BJ (cell line): ENCODE results near the gene SCAMP3. TPM values are rescaled to one million over a fixed set of nuclear protein-coding genes. Genes with fewer than 3 reads are reported as not detected.
A peak's percentile ranks its signal among the peaks of the same experiment; 100 is the strongest.

Source experiments
- CTCF ChIA-PET: fragments of 350-600 bp; formaldehyde crosslinking; extraction: SDS; loops from one replicate; lab custom pipeline; 2021; ENCODE audit warnings: antibody characterized with exemption, inconsistent platforms; lab: Yijun Ruan, JAX
- POLR2A ChIA-PET: fragments of 300-600 bp; sonication (Branson Sonifier 250); formaldehyde crosslinking; extraction: SDS; loops from one replicate; lab custom pipeline; 2021; ENCODE audit warnings: antibody characterized with exemption; lab: Charles Lee
- DNase-seq: peaks from one replicate; pipeline ENCODE4 v3.0.0-alpha.2; 2011; ENCODE audit warnings: low read depth
- H3K27me3 ChIP-seq: 2 replicates; pipeline ENCODE4 v1.6.0; 2011; ENCODE audit warnings: low read length; ENCODE audit not compliant: control insufficient read depth, insufficient read depth
- H3K36me3 ChIP-seq: 2 replicates; pipeline ENCODE4 v1.5.1; 2011; ENCODE audit warnings: low read length; ENCODE audit not compliant: control insufficient read depth, insufficient read depth
- H3K4me3 ChIP-seq: 2 replicates; pipeline ENCODE4 v1.5.1; 2011; ENCODE audit warnings: low read depth, mild to moderate bottlenecking, control low read depth, low read length
- CTCF ChIP-seq: IDR thresholded peaks from 2 replicates; pipeline ENCODE4 v1.5.1; 2011; ENCODE audit warnings: low read depth, mild to moderate bottlenecking, control low read depth, inconsistent platforms, low read length, moderate library complexity; ENCODE audit not compliant: insufficient read depth
- polyA plus RNA-seq: library from polyadenylated mRNA; depleted of rRNA; stranded (reverse); fragments of >200 nt; gene quantifications from 2 replicates; pipeline ENCODE4 v1.2.3, GENCODE V29; 2011; rRNA removed

SCAMP3 gene
- polyA plus RNA-seq, 1 experiment = 193 TPM

DNA sequence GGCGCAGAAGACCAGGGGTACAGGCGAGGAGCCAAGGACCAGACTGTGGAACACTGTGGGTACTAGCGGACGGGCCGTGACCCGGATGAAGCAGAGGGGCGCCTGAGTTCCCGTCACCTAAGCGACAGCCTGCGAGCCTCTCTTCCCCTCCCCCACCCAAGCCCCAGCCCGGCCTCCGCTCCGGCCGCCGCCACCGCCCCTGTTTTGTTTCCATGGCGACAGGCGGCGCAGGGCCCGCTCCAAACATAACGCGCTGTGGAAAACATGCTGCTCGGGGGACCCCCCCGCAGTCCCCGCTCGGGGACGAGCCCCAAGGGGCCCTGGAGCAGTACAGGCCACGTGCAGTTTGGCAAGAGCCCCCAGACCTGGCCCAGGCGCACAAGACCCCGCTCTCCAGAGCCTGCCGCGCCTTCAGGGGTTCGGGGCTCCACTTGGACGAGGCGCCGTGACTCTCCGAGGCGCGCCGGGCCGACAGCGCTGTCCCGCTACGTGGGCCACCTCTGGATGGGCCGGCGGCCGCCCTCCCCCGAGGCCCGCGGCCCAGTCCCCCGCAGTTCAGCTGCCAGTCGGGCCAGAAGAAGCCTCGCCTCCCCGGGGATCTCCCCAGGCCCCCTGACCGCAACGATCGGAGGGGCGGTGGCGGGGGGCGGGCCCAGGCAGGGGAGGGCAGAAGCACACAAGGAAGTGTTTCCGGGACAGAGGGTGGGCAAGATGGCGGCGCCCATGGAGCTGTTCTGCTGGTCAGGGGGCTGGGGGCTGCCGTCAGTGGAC is 53.4 kb downstream of the SCAMP3 start, which contains the start of gene MTX1:
TSS of gene MTX1 (plus strand) at position 155 of the 771 bp plus-strand sequence. CDS start at position 265, 110 bp downstream.
- H3K4me3 ChIP-seq = peak within 1 kb of the TSS; percentile 57
- ChIA-PET CTCF (interaction anchor here (1.0 to 6.7 kb wide), 8 partner anchors 10 to 440 kb away, joined by 3 to 79 read pairs (median 4); no protein-coding TSS in a partner anchor), POLR2A (no interaction called here)
- H3K27me3 ChIP-seq = no peaks in the 10 kb centered on the region
- no peak for DNase-seq
- peaks cover 2% of the 10 kb centered on the region; the same call in 1 of the 2 replicates for H3K36me3 ChIP-seq
- no peak for TF ChIP-seq CTCF

DNA sequence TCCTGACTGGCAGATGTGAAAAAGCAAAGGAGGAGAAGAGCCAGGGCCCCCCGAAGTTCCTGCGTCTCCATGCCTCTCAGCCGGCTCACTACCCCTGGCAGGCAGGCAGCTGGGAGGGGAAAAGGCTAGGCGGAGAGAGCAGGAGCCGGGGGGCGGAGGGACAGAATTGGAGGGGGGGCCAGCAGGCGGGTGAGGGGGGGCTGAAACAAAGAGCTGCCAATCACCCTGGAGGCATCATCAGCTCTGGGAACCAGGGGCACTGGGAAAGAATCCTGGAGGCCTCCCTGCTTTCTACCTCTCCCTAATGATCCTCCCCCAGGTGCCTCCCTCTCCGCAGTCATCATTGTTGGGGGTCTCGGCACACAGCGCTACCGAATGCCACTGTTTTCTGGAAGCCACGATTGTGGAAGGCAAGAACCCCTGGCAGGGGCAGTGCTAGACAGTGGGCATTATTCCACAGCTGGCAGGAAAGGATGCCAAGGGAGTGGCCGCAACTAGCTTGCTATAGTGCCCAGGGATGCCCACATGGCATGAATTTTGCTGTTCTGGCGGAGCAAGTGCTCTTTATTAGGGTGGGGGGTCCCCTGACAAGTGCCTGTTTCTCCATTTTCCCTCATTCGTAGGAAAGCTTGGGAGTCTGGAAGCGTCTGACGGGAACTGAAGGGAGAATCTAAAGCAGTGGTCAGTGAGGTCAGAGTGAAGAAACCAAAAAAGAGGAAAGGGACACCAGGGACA is 54.2 kb downstream of the SCAMP3 start, which contains the start of gene THBS3:
TSS of gene THBS3 (minus strand) at position 92 of the 735 bp plus-strand sequence. CDS start at position 71, 21 bp downstream.
- TF ChIP-seq CTCF = no peak
- ChIA-PET POLR2A (interaction anchor here (0.5 kb wide), 1 partner anchor 28 kb away, joined by 3 read pairs; no protein-coding TSS in a partner anchor), CTCF (interaction anchor here (0.7 to 6.7 kb wide), 18 partner anchors 8 to 441 kb away, joined by 3 to 79 read pairs (median 4); partner anchors contain the start of genes CLK2, ENTREP3, KRTCAP2 and TRIM46)
- peak within 1 kb of the TSS; percentile 57 for H3K4me3 ChIP-seq
- no peak for DNase-seq
- no peaks in the 10 kb centered on the region for H3K27me3 ChIP-seq
- peaks cover 4% of the 10 kb centered on the region for H3K36me3 ChIP-seq

GRCh38 chr1:155206891-155207805 is 55.0 kb downstream of the SCAMP3 start:
- H3K36me3 ChIP-seq = peaks cover 5% of the 10 kb centered on the region
- CTCF ChIA-PET = interaction anchor here (0.7 to 6.7 kb wide), 19 partner anchors 9 to 386 kb away, joined by 3 to 79 read pairs (median 5); partner anchors contain the start of genes CLK2, ENTREP3, KRTCAP2 and TRIM46
- POLR2A ChIA-PET = interaction anchor here (0.5 to 0.6 kb wide), 2 partner anchors 8 to 29 kb away, joined by 3 to 12 read pairs; no protein-coding TSS in a partner anchor

More at GRCh38 chr1:155206891-155207805, 55.0 kb downstream of the SCAMP3 start:
- Histone ChIP-seq H3K4me3 (peak overlapping the region; percentile 57), H3K27me3 (no peaks in the 10 kb centered on the region)
- DNase-seq = no peak
- TF ChIP-seq CTCF = peak; percentile 90

Other genes with a start within 250 kb of the SCAMP3 start
- gene DCST2, start 228.6 kb downstream of the SCAMP3 start, polyA plus RNA-seq = 0.17 and 0.38 TPM in 2 replicates
- not detected in 2 replicates for gene DCST1, start 228.5 kb downstream of the SCAMP3 start, polyA plus RNA-seq
- gene ADAM15, start 211.0 kb downstream of the SCAMP3 start, polyA plus RNA-seq = 55.1 and 88.8 TPM in 2 replicates
- gene EFNA4, start 198.6 kb downstream of the SCAMP3 start, polyA plus RNA-seq = 6.6 and 12.4 TPM in 2 replicates
- 1.4 and 1.8 TPM in 2 replicates for gene EFNA3, start 183.5 kb downstream of the SCAMP3 start, polyA plus RNA-seq
- 1.1 and 1.6 TPM in 2 replicates for gene EFNA1, start 134.5 kb downstream of the SCAMP3 start, polyA plus RNA-seq
- 39.5 and 47.4 TPM in 2 replicates for gene SLC50A1, start 126.5 kb downstream of the SCAMP3 start, polyA plus RNA-seq
- 28.0 and 34.1 TPM in 2 replicates for gene DPM3, start 121.8 kb downstream of the SCAMP3 start, polyA plus RNA-seq
- gene KRTCAP2, start 89.1 kb downstream of the SCAMP3 start, polyA plus RNA-seq = 211 and 225 TPM in 2 replicates
- gene TRIM46, start 88.5 kb downstream of the SCAMP3 start, polyA plus RNA-seq = 3.5 and 5.4 TPM in 2 replicates
- gene THBS3, start 54.5 kb downstream of the SCAMP3 start, polyA plus RNA-seq = 48.0 and 61.4 TPM in 2 replicates
- gene MTX1, start 53.7 kb downstream of the SCAMP3 start, polyA plus RNA-seq = 56.5 and 72.7 TPM in 2 replicates
- gene ENTREP3, start 6.9 kb downstream of the SCAMP3 start, polyA plus RNA-seq = 10.3 and 15.7 TPM in 2 replicates
- gene CLK2, start 11.1 kb upstream of the SCAMP3 start, polyA plus RNA-seq = 46.1 and 57.4 TPM in 2 replicates
- gene HCN3, start 15.1 kb upstream of the SCAMP3 start, polyA plus RNA-seq = 1.8 and 4.0 TPM in 2 replicates
- 0.02 TPM in 2 replicates for gene PKLR, start 39.1 kb upstream of the SCAMP3 start, polyA plus RNA-seq
- 126 and 131 TPM in 2 replicates for gene FDPS, start 46.5 kb upstream of the SCAMP3 start, polyA plus RNA-seq
- 23.2 and 34.1 TPM in 2 replicates for gene RUSC1, start 58.5 kb upstream of the SCAMP3 start, polyA plus RNA-seq